ENCODE results near the gene ZMYND8. TPM values are rescaled to one million over a fixed set of nuclear protein-coding genes. Genes with fewer than 3 reads are reported as not detected.

ZMYND8 gene
- total and polyA plus RNA-seq, 10 of the 15 experiments (the other 5 are each of a cell fraction or from before 2014, with no cell fraction given): 12.9 to 54.8 (median 23.1) TPM

GRCh38 chr20:47262365-47263013, 94.0 kb downstream of the ZMYND8 start (continued):
- TF ChIP-seq ZBTB40 (IDR thresholded peaks at IDR 0.05; ENCODE audit: borderline replicate concordance): no peak
- no peak for TF ChIP-seq USF1 (IDR thresholded peaks at IDR 0.05; ENCODE audit: borderline replicate concordance, extremely low read length, insufficient read depth, low read depth, low read length)
- peak; percentile 59; the same call in 1 of the 2 replicates for TF ChIP-seq TCF3 (IDR thresholded peaks at IDR 0.05; ENCODE audit: borderline replicate concordance, insufficient read depth, low read depth, low read length)
- TF ChIP-seq EP300 (IDR thresholded peaks at IDR 0.05; ENCODE audit: borderline replicate concordance in 1 of 2, control insufficient read depth in 1 of 2, low read depth in 2 of 2, low read length in 2 of 2): peak; percentile 18 to 81; a peak in 2 of 4 replicates
- peak; percentile 94 for TF ChIP-seq ZNF687 (IDR thresholded peaks at IDR 0.05)
- TF ChIP-seq RELB (IDR thresholded peaks at IDR 0.05; ENCODE audit: low read depth): 0 out of 2 replicates have a peak, but pooled peaks have one; percentile 4
- TF ChIP-seq CUX1 (IDR thresholded peaks at IDR 0.05; ENCODE audit: insufficient replicate concordance, low read depth, low read length): peak; percentile 76
- no peak for TF ChIP-seq ATF3 (IDR thresholded peaks at IDR 0.05; ENCODE audit: borderline replicate concordance, extremely low read depth, low read depth, low read length)

All from GM12878 (cell line).